Glomerular visceral epithelial cell (primary cell): ENCODE data around the gene SEC23B.

Experiments used
- DNase-seq: peaks from one replicate; pipeline ENCODE4 v3.0.0-alpha.2; 2016; ENCODE audit errors: extremely low spot score

The SEC23B gene

GRCh38 chr20:18587665-18588573 lies 80.2 kb downstream of the SEC23B start, which contains the start of gene DTD1:
Gene DTD1, plus strand, starts transcription at chr20:18588054. Its CDS starts 19 bp downstream, at chr20:18588073.
- peak; percentile 93 for DNase-seq

GRCh38 chr20:18588574-18588933 lies 80.8 kb downstream of the SEC23B start:
- no peak for DNase-seq

- no peak for DNase-seq
Measured at GRCh38 chr20:18589941-18590674, 82.4 kb downstream of the SEC23B start.

- no peak for DNase-seq
Measured at GRCh38 chr20:18596270-18596669, 88.5 kb downstream of the SEC23B start.

- no peak for DNase-seq
Measured at GRCh38 chr20:18609741-18610140, 102.0 kb downstream of the SEC23B start.
